Brain microvascular endothelial cell (primary cell): ENCODE results near the gene GYS2.
A peak's percentile ranks its signal among the peaks of the same experiment; 100 is the strongest.

Experiments
- DNase-seq: peaks from one replicate; pipeline ENCODE4 v3.0.0-alpha.2; 2020
- H3K27ac ChIP-seq: fragments of 250-450 bp; sonication (Bioruptor Pico); 2 replicates; pipeline ENCODE4 v1.5.1; 2020; ENCODE audit warnings: mild to moderate bottlenecking, moderate library complexity
- H3K27me3 ChIP-seq: fragments of 250-450 bp; sonication (Bioruptor Pico); replicated peaks from 2 replicates; pipeline ENCODE4 v1.5.1; 2020; ENCODE audit warnings: mild to moderate bottlenecking
- H3K36me3 ChIP-seq: fragments of 250-450 bp; sonication (Bioruptor Pico); replicated peaks from 2 replicates; pipeline ENCODE4 v1.5.1; 2020; ENCODE audit warnings: mild to moderate bottlenecking
- H3K4me3 ChIP-seq: 2 replicates; pipeline ENCODE4 v1.5.1; 2011; ENCODE audit warnings: low read depth, mild to moderate bottlenecking, control low read depth, low read length, moderate library complexity
- CTCF ChIP-seq: IDR thresholded peaks from 2 replicates; pipeline ENCODE4 v1.5.1; 2011; ENCODE audit warnings: low read depth, mild to moderate bottlenecking, moderate library complexity, low read length, control low read depth, inconsistent platforms; ENCODE audit errors: missing control alignments
- in situ Hi-C: cut with HindIII; loops from 2 replicates; pipeline ENCODE4 v1.10.0; 2017; ENCODE audit warnings: low sequenced_read_pairs, low pct_ligation_motif_present

Gene GYS2

GRCh38 chr12:21634245-21634644 lies 29.6 kb upstream of the GYS2 start:
- Histone ChIP-seq H3K4me3 (no peak overlapping the region), H3K27me3 (no peaks in the 10 kb centered on the region), H3K27ac (no peak overlapping the region), H3K36me3 (peaks cover 30% of the 10 kb centered on the region)
- TF ChIP-seq CTCF, result no peak
- in situ Hi-C loops, result no loop called here
- DNase-seq, result no peak

GRCh38 chr12:21631367-21631766 lies 26.7 kb upstream of the GYS2 start:
- no peak overlapping the region for H3K27ac ChIP-seq
- no peak for TF ChIP-seq CTCF
- no peak for DNase-seq
- in situ Hi-C loops, result no loop called here
- H3K27me3 ChIP-seq, result no peaks in the 10 kb centered on the region
- peaks cover 17% of the 10 kb centered on the region for H3K36me3 ChIP-seq
- H3K4me3 ChIP-seq, result no peak overlapping the region

DNA sequence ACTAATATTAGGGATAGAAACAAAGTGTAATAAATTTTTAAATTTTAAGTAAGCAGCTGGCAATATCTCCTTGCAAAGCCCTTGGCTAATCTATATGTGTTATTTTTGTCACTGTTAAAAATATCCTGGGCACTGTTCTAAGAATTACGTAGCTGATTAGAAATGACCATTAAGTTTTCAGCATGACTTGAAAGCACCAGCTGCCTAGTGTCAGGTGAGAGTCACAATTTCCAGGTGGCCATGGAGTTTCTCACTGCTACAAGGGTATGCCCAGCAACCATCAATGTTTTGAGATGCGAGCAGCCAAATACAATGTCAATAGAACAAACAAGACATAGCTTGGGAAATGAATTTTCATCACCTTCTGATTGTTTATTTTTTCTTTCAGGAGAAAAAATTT lies 23.3 kb upstream of the GYS2 start:
- no peak for DNase-seq
- in situ Hi-C loops, result no loop called here
- no peak for TF ChIP-seq CTCF
- no peak overlapping the region for H3K4me3 ChIP-seq
- H3K36me3 ChIP-seq, result no peaks in the 10 kb centered on the region
- no peak overlapping the region for H3K27ac ChIP-seq
- no peaks in the 10 kb centered on the region for H3K27me3 ChIP-seq

DNA sequence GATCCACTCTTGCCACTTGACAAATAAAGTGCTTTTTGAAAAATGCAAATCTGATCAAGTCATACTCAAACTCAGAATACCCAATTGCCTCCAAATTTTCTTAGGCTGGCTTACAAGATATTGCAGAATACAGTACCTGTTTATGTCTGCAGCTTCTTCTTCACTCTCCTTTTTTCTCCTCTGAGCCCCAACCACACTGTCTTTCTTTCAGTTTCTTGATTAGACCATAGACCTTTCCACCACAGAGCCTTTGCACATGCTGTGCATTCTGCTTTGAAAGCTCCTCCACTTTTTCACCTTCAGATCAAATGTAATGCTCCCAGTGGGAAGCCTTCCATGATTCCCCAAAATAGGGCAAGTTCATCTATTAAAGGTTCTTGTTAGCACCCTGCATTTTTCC lies 13.9 kb upstream of the GYS2 start:
- Histone ChIP-seq H3K27ac (no peak overlapping the region), H3K27me3 (no peaks in the 10 kb centered on the region), H3K4me3 (no peak overlapping the region), H3K36me3 (no peaks in the 10 kb centered on the region)
- no peak for DNase-seq
- in situ Hi-C loops, result no loop called here
- TF ChIP-seq CTCF, result no peak

GRCh38 chr12:21617030-21617429 lies 12.4 kb upstream of the GYS2 start:
- no peak overlapping the region for H3K27ac ChIP-seq
- no peaks in the 10 kb centered on the region for H3K27me3 ChIP-seq
- no peaks in the 10 kb centered on the region for H3K36me3 ChIP-seq
- no peak overlapping the region for H3K4me3 ChIP-seq
- in situ Hi-C loops, result no loop called here
- TF ChIP-seq CTCF, result no peak
- no peak for DNase-seq

- in situ Hi-C loops, result no loop called here
- peak; percentile 14 for DNase-seq
- H3K27ac ChIP-seq, result no peak overlapping the region
- H3K36me3 ChIP-seq, result no peaks in the 10 kb centered on the region
- TF ChIP-seq CTCF, result no peak
- no peaks in the 10 kb centered on the region for H3K27me3 ChIP-seq
- no peak overlapping the region for H3K4me3 ChIP-seq
These were observed 10.8 kb upstream of the GYS2 start for GRCh38 chr12:21615431-21615830.
